Choroid plexus epithelial cell (primary cell): ENCODE results near the gene FREM1.
A peak's percentile ranks its signal among the peaks of the same experiment; 100 is the strongest.

Experiments used
- DNase-seq: peaks from one replicate; pipeline ENCODE4 v3.0.0-alpha.2; 2010; ENCODE audit warnings: low read depth
- H3K4me3 ChIP-seq: 2 replicates; pipeline ENCODE4 v1.5.1; 2011; ENCODE audit warnings: low read depth, mild to moderate bottlenecking, control low read depth, low read length, moderate library complexity
- TF ChIP-seq, protein P1 (sequence below): conservative IDR thresholded peaks from 2 replicates; pipeline ENCODE4 v1.5.1; 2011; ENCODE audit warnings: low read depth, mild to moderate bottlenecking, control low read depth, inconsistent platforms, low read length, moderate library complexity

Gene FREM1

GRCh38 chr9:14752271-14752670 lies 158.0 kb downstream of the FREM1 start:
- H3K4me3 ChIP-seq: no peak overlapping the region
- DNase-seq: peak; percentile 5
- TF ChIP-seq, protein P1, sequence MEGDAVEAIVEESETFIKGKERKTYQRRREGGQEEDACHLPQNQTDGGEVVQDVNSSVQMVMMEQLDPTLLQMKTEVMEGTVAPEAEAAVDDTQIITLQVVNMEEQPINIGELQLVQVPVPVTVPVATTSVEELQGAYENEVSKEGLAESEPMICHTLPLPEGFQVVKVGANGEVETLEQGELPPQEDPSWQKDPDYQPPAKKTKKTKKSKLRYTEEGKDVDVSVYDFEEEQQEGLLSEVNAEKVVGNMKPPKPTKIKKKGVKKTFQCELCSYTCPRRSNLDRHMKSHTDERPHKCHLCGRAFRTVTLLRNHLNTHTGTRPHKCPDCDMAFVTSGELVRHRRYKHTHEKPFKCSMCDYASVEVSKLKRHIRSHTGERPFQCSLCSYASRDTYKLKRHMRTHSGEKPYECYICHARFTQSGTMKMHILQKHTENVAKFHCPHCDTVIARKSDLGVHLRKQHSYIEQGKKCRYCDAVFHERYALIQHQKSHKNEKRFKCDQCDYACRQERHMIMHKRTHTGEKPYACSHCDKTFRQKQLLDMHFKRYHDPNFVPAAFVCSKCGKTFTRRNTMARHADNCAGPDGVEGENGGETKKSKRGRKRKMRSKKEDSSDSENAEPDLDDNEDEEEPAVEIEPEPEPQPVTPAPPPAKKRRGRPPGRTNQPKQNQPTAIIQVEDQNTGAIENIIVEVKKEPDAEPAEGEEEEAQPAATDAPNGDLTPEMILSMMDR: no peak

- TF ChIP-seq, protein P1: no peak
- H3K4me3 ChIP-seq: no peak overlapping the region
- no peak for DNase-seq
Observed at GRCh38 chr9:14750821-14751220, 159.4 kb downstream of the FREM1 start.

DNA sequence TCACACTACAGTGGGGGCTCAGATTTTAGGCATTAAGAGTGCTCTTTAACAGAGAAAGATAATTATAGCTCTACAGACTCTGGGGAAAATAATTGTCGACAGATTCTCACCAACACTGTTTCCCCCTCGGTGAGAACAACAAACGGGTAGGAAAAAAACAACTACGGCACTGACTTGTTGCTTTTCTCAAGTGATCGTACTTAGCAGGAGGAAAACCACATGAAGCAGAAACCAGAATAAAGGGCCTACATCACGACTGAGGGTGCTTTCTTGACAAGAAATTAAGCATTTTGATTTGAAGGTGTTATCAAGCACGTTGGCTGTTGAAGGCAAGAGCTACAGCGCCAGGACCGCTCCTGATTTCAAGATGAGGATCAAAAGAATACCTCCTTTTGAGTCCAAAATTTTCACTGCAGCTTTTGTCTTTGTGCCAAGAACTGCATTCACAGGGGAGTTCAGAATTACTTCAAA lies 160.5 kb downstream of the FREM1 start:
- TF ChIP-seq, protein P1: no peak

DNA sequence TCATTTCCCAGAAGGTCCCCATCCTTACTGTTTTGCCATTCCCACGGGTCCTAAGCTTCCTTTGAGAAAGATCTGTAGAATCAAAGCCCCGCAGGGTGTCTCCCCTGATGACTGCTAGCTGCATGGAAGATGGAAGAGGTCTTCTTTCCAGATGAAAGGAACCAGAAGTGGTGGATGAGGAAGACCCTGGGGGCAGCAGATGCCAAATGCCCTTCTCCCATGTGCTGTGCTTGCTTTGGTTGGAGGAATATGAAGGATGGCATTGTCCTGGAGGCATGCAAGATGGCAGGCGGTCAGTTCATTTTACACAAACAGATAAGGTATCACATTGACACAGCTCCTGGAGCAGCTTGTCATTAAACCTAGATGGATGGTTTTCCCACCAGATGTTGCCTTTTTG lies 161.9 kb downstream of the FREM1 start:
- no peak overlapping the region for H3K4me3 ChIP-seq
- TF ChIP-seq, protein P1: no peak
- no peak for DNase-seq

More for the DNA sequence above, 160.5 kb downstream of the FREM1 start:
- no peak for DNase-seq
- no peak overlapping the region for H3K4me3 ChIP-seq

- DNase-seq: no peak
- TF ChIP-seq, protein P1: no peak
- no peak overlapping the region for H3K4me3 ChIP-seq
Observed at GRCh38 chr9:14747111-14747510, 163.1 kb downstream of the FREM1 start.

DNA sequence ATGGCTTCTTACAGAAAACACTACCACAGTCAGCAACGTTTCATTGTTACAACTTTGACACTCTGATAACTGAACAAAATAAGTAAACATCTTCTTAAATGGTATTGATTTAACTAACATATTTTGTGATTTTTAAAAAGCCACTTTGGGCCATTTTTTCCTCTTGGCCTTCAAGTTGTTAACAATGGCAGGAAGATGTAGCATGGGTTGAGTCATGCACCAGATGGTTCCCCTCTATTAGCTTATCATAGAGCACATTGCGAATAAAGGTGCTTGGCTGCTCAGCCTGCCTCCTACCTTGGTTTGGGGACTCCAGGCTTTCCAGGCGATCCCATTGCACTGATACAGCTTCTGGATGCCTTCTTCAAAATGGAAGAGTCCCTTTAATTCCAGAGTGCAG lies 163.6 kb downstream of the FREM1 start:
- DNase-seq: no peak
- no peak overlapping the region for H3K4me3 ChIP-seq
- TF ChIP-seq, protein P1: no peak

- no peak overlapping the region for H3K4me3 ChIP-seq
Observed at GRCh38 chr9:14744768-14745167, 165.5 kb downstream of the FREM1 start.

More at GRCh38 chr9:14744768-14745167, 165.5 kb downstream of the FREM1 start:
- TF ChIP-seq, protein P1: no peak
- no peak for DNase-seq
